Measurements from ENCODE around the gene HSD17B2. TPM values are rescaled to one million over a fixed set of nuclear protein-coding genes. Genes with fewer than 3 reads are reported as not detected.

HSD17B2 gene
- total and polyA plus RNA-seq, 4 donors = 47.7 to 126 (median 103) TPM

GRCh38 chr16:82093666-82094300, 58.7 kb downstream of the HSD17B2 start:
- Histone ChIP-seq H3K27ac (ENCODE audit: low read depth in 1 of 2, low read length in 2 of 2) (no peak overlapping the region), H3K36me3 (ENCODE audit: control insufficient read depth in 4 of 4, insufficient read depth in 3 of 4, low read depth in 1 of 4, low read length in 3 of 4) (peaks cover 3 to 54% (median 37%) of the 10 kb centered on the region in 4 donors), H3K4me3 (ENCODE audit: low read depth in 1 of 3, low read length in 3 of 3) (no peak overlapping the region), H3K9ac (ENCODE audit: low read depth in 1 of 2, low read length in 2 of 2) (no peak overlapping the region), H3K9me3 (ENCODE audit: control insufficient read depth in 4 of 4, low read length in 3 of 4) (no peaks in the 10 kb centered on the region), H3K4me1 (ENCODE audit: control insufficient read depth in 4 of 4, insufficient read depth in 4 of 4, low read length in 3 of 4) (peaks cover 0 to 3% (median under 1%) of the 10 kb centered on the region in 4 donors), H3K27me3 (ENCODE audit: control insufficient read depth in 4 of 4, insufficient read depth in 4 of 4, low read length in 3 of 4) (no peaks in the 10 kb centered on the region)
- DNase-seq (ENCODE audit: low spot score) = no peak
- TF ChIP-seq RAD21 (IDR thresholded peaks at IDR 0.05) (no peak), NR2F2 (IDR thresholded peaks at IDR 0.05) (no peak), REST (IDR thresholded peaks at IDR 0.05) (no peak), MAX (IDR thresholded peaks at IDR 0.05) (no peak), ATF3 (IDR thresholded peaks at IDR 0.05) (no peak), JUND (IDR thresholded peaks at IDR 0.05) (no peak), HNF4A (conservative IDR thresholded peaks at IDR 0.05) (no peak), SP1 (IDR thresholded peaks at IDR 0.05) (no peak), HNF4G (IDR thresholded peaks at IDR 0.05) (no peak), FOXA2 (IDR thresholded peaks at IDR 0.05) (no peak)
- TF ChIP-seq, protein P1, sequence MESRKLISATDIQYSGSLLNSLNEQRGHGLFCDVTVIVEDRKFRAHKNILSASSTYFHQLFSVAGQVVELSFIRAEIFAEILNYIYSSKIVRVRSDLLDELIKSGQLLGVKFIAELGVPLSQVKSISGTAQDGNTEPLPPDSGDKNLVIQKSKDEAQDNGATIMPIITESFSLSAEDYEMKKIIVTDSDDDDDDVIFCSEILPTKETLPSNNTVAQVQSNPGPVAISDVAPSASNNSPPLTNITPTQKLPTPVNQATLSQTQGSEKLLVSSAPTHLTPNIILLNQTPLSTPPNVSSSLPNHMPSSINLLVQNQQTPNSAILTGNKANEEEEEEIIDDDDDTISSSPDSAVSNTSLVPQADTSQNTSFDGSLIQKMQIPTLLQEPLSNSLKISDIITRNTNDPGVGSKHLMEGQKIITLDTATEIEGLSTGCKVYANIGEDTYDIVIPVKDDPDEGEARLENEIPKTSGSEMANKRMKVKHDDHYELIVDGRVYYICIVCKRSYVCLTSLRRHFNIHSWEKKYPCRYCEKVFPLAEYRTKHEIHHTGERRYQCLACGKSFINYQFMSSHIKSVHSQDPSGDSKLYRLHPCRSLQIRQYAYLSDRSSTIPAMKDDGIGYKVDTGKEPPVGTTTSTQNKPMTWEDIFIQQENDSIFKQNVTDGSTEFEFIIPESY (IDR thresholded peaks at IDR 0.05) = no peak

GRCh38 chr16:82094942-82095540, 60.0 kb downstream of the HSD17B2 start:
- H3K36me3 ChIP-seq (ENCODE audit: control insufficient read depth in 4 of 4, insufficient read depth in 3 of 4, low read depth in 1 of 4, low read length in 3 of 4) = peaks cover 4 to 60% (median 49%) of the 10 kb centered on the region in 4 donors
- H3K4me1 ChIP-seq (ENCODE audit: control insufficient read depth in 4 of 4, insufficient read depth in 4 of 4, low read length in 3 of 4) = no peaks in the 10 kb centered on the region
- no peak for DNase-seq (ENCODE audit: low spot score)
- no peaks in the 10 kb centered on the region for H3K27me3 ChIP-seq (ENCODE audit: control insufficient read depth in 4 of 4, insufficient read depth in 4 of 4, low read length in 3 of 4)
- no peaks in the 10 kb centered on the region for H3K9me3 ChIP-seq (ENCODE audit: control insufficient read depth in 4 of 4, low read length in 3 of 4)
- H3K27ac ChIP-seq (ENCODE audit: low read depth in 1 of 2, low read length in 2 of 2) = no peak overlapping the region
- 71% methylated on average over 8 of the region's 8 CpGs for WGBS
- no peak overlapping the region for H3K4me3 ChIP-seq (ENCODE audit: low read depth in 1 of 3, low read length in 3 of 3)
- no peak overlapping the region for H3K9ac ChIP-seq (ENCODE audit: low read depth in 1 of 2, low read length in 2 of 2)
- TF ChIP-seq RXRA (IDR thresholded peaks at IDR 0.05) = no peak
